Ishikawa (cell line): ENCODE measurements around the gene PLCG1.

Experiments used
- CEBPB ChIP-seq: IDR thresholded peaks from 2 replicates; pipeline ENCODE4 v1.6.1; 2012
- CREB1 ChIP-seq: IDR thresholded peaks from 2 replicates; pipeline ENCODE4 v1.6.1; 2012; ENCODE audit warnings: low read depth
- EGR1 ChIP-seq: IDR thresholded peaks from 2 replicates; pipeline ENCODE4 v1.6.1; 2012
- EP300 ChIP-seq: IDR thresholded peaks from 2 replicates; pipeline ENCODE4 v1.6.1; 2012; ENCODE audit warnings: borderline replicate concordance
- FOXM1 ChIP-seq: IDR thresholded peaks from 2 replicates; pipeline ENCODE4 v1.6.1; 2012; ENCODE audit warnings: low read depth, borderline replicate concordance
- NFIC ChIP-seq: IDR thresholded peaks from 2 replicates; pipeline ENCODE4 v1.6.1; 2012
- RAD21 ChIP-seq: IDR thresholded peaks from 2 replicates; pipeline ENCODE4 v1.6.1; 2012; ENCODE audit warnings: low read depth
- TAF1 ChIP-seq: IDR thresholded peaks from 2 replicates; pipeline ENCODE4 v1.6.1; 2012; ENCODE audit warnings: low read depth, mild to moderate bottlenecking
- TCF12 ChIP-seq: IDR thresholded peaks from 2 replicates; pipeline ENCODE4 v1.6.1; 2012; ENCODE audit warnings: low read depth
- TEAD4 ChIP-seq: IDR thresholded peaks from 2 replicates; pipeline ENCODE4 v1.6.1; 2012
- YY1 ChIP-seq: IDR thresholded peaks from 2 replicates; pipeline ENCODE4 v1.6.1; 2012; ENCODE audit warnings: low read depth
- TF ChIP-seq, protein P1 (sequence below): IDR thresholded peaks from 2 replicates; pipeline ENCODE4 v1.6.1; 2012
- TF ChIP-seq, protein P2 (sequence below): IDR thresholded peaks from 2 replicates; pipeline ENCODE4 v1.6.1; 2012; ENCODE audit warnings: low read depth, mild to moderate bottlenecking
- TF ChIP-seq, protein P3 (sequence below): IDR thresholded peaks from 2 replicates; pipeline ENCODE4 v1.6.1; 2012

PLCG1 gene

DNA sequence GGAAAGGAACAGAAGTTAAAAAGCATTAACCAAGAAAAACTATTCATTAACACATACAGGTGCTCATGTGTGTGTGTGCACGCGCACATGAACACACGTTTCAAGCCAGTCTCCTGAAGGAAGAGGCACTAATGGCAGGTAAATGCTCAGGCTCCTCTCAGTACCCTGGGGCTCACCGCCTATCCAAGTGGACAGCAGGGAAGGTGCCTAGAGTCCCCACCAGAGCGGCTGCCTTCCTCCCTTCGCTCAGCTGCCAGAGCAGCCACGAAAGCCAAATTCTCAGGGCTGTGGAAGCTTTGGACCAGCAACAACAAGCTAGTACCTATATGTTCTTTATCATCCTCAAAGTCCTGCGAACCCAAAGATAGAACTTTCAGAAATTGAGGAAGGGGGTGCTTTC is 42.6 kb downstream of the PLCG1 start:
- no peak for TF ChIP-seq EP300
- TF ChIP-seq, protein P1, sequence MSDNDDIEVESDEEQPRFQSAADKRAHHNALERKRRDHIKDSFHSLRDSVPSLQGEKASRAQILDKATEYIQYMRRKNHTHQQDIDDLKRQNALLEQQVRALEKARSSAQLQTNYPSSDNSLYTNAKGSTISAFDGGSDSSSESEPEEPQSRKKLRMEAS, result no peak
- TF ChIP-seq NFIC, result no peak
- TF ChIP-seq YY1, result no peak
- no peak for TF ChIP-seq TEAD4
- no peak for TF ChIP-seq TCF12

DNA sequence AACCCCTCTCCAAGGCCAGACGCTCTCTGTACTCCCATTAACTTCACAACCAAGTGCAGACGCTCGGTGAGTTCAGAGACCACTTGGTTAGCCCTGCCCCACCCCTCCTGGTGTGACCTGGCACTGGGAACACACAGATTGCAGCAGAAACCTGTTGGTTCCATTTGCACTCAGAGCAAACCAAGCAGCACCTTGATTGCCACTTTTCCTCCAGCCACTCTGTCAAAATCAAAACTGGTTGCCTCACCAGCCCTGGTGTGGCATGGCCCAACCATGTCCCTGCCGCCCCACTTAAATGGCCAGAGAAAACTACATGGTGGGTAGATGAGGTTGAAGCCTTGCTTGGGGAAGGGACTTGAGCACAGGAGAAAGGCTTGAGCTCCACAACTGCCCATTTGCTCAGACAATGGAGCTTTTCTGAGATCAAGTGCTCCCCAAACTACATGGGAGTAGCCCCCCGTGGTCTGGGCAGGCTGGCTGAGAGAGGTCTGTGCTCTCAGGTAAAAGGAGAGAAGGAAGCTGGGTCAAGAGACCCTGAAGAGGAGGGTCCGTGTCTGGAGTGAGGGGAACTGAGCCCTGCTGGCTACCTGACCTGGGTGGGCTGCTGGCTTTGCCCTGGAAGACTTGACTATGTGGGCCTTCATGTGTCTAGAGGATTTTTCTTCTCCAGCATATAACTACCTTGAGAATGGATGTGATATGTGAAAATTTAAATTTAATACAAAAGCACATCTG is 43.4 kb downstream of the PLCG1 start:
- no peak for TF ChIP-seq EGR1
- TF ChIP-seq TCF12, result no peak
- TF ChIP-seq, protein P2, sequence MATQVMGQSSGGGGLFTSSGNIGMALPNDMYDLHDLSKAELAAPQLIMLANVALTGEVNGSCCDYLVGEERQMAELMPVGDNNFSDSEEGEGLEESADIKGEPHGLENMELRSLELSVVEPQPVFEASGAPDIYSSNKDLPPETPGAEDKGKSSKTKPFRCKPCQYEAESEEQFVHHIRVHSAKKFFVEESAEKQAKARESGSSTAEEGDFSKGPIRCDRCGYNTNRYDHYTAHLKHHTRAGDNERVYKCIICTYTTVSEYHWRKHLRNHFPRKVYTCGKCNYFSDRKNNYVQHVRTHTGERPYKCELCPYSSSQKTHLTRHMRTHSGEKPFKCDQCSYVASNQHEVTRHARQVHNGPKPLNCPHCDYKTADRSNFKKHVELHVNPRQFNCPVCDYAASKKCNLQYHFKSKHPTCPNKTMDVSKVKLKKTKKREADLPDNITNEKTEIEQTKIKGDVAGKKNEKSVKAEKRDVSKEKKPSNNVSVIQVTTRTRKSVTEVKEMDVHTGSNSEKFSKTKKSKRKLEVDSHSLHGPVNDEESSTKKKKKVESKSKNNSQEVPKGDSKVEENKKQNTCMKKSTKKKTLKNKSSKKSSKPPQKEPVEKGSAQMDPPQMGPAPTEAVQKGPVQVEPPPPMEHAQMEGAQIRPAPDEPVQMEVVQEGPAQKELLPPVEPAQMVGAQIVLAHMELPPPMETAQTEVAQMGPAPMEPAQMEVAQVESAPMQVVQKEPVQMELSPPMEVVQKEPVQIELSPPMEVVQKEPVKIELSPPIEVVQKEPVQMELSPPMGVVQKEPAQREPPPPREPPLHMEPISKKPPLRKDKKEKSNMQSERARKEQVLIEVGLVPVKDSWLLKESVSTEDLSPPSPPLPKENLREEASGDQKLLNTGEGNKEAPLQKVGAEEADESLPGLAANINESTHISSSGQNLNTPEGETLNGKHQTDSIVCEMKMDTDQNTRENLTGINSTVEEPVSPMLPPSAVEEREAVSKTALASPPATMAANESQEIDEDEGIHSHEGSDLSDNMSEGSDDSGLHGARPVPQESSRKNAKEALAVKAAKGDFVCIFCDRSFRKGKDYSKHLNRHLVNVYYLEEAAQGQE, result no peak
- no peak for TF ChIP-seq TAF1
- TF ChIP-seq, protein P1, result no peak
- no peak for TF ChIP-seq NFIC
- TF ChIP-seq EP300, result no peak
- TF ChIP-seq TEAD4, result no peak

DNA sequence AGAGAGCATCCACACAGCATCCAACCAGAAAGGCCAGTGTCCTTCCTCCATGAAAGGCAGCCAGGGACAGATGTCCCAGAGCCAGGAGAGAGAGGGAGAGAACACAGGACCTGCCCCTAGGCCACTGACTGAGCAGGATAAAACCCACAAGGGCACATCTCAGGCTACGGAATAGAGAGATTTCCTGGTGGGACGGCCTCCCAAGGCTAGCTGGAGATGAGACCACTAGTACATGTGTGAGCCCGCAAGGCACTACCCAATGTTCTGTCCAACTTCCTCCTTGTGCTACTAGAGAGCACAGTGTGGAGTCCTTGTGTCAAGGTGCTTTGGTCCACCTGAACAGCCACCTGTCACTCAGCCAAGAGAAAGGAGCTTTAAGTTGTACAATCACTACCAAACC is 44.2 kb downstream of the PLCG1 start:
- TF ChIP-seq, protein P2, result no peak
- TF ChIP-seq NFIC (no peak), EGR1 (no peak), TEAD4 (no peak), TCF12 (no peak), CREB1 (no peak), FOXM1 (no peak)

DNA sequence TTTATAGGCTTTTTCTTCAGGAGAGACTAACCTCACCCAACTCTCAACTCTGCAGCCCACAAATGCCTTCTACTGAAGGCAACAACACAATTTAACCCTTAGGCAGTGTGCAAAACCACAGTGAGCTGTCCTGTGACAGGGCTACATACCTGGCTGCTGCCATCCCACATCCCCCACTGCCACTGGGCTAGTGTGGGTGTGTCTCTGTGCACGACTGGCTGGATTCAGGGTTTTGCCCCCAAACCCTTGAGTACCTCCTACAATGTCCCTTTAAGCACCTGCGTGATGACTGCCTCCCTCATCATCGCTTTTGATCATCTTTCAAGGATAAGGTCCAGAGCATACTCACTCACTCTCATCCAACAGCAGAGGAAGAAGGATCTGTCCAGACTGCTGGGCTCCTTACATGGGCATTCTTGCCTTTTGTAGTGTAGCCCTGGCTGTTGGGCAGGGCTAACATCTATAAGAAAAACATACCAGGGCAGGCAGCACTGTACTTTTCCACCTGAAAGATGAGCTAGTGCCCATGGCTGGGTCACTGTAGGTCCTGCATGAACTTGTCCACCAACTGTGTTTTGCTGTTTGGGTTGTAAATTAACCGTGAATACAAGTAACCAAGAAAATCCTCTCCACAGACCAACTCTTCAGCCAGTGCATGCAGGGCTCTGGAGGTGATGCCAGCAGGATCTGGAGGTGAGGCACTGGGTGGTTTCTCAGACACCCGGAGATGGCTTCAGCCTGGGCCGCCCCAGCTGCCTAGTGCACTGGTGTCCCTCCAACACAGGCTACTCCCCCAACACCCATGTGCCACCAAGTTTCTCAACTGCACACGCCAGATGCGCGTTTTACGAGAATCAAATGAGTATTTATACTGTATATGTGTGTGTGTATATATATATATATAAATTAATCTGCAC is 45.2 kb downstream of the PLCG1 start:
- TF ChIP-seq CREB1, result no peak
- no peak for TF ChIP-seq TEAD4
- TF ChIP-seq, protein P3, sequence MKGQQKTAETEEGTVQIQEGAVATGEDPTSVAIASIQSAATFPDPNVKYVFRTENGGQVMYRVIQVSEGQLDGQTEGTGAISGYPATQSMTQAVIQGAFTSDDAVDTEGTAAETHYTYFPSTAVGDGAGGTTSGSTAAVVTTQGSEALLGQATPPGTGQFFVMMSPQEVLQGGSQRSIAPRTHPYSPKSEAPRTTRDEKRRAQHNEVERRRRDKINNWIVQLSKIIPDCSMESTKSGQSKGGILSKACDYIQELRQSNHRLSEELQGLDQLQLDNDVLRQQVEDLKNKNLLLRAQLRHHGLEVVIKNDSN, result no peak
- TF ChIP-seq FOXM1, result no peak

DNA sequence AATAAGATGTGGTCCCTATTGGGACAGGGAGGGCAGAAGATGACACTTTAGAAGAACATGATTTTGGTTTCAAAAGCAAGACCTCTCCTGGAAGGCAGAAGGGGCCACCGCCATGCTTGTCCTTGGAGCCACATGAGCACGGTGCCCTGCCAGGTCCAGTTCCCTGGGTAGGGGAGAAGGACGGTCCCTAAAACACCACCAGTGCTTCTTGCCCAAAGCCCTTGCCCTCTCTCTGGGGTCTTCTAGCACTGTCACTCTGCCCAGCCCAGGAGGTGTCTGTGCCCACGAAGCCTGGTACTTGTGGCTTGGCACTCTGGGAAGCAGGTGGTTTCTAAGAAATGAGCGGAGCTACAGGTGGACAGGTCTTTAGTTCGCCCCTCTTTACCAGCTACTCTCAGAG is 46.0 kb downstream of the PLCG1 start:
- TF ChIP-seq EP300 (no peak), CEBPB (no peak)

DNA sequence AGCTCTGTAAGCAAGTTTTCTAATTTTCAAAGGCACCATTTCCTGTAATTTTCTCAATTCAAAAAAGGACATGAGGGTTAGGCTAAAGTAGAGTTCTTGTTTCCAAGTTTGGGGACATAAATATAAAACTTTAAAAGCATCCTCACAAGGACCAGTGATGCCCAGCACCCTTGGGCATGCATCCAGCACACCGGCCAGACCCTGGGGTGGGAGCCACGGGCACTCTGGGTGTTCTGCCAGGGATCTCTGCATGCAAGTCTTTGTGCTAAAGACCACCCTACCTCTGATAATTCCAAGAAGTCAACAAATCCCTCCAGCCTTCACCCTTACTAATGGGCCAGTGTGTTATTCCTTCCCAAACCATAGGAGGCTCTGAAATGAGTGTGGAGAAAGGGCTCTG is 46.5 kb downstream of the PLCG1 start:
- TF ChIP-seq EP300, result no peak
- no peak for TF ChIP-seq RAD21
- no peak for TF ChIP-seq CREB1
- TF ChIP-seq TEAD4, result no peak
- TF ChIP-seq, protein P3, result no peak
- TF ChIP-seq TAF1, result no peak
- no peak for TF ChIP-seq CEBPB
- TF ChIP-seq, protein P2, result no peak
